ENCODE data around the gene ERN1.

ERN1 gene

DNA sequence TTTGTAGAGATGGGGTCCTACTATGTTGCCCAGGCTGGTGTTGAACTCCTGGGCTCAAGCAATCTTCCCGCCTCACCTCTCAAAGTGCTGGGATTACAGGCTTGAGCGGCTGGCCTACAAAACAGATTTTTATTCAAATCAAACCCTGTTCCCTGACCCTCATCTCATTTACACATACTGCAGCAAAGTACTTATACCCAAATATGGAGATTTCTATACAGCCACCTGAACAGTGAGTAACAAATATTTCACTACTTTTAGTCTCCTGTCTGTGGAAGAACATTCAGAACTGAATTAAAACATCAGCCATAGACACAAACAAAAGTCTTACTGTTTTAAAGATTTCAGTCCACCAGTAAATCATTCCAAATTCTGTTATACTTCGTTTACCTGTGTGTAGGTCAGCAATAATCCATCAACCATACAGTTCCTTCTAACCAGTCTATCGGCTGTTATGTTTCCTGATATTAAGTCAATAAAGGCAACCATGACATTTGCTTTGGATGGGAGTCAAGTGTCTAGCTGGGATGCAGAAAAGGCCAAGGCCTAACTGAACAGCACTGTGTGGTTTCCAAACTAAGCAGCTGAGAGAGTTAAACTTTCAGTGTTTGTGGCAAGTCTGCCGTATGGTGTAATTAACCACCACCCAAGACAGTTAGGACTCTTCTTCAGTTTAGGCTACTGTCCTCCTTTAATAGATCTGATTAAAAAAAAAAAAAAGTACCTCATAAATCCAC lies 22.3 kb downstream of the ERN1 start:
- peak; percentile 67 for DNase-seq

DNA sequence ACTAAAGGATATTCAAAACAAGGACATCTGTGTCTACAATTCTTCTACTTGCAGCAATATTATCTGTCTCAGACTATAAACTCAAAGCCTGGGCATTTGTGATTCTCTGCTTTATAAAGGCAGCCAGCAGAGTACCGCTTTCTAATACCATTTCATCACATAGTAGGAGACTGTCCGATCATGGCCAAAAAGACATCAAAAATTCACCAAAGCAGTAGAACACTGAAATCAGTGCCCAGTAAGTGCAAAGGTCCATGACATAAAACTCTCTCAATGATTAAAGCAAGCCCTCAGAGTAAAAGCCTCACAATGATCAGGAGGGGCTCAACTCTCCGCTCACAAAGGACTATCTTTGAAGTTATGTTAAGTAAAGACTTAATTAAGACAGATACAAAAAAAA lies 23.0 kb downstream of the ERN1 start:
- DNase-seq = no peak

DNA sequence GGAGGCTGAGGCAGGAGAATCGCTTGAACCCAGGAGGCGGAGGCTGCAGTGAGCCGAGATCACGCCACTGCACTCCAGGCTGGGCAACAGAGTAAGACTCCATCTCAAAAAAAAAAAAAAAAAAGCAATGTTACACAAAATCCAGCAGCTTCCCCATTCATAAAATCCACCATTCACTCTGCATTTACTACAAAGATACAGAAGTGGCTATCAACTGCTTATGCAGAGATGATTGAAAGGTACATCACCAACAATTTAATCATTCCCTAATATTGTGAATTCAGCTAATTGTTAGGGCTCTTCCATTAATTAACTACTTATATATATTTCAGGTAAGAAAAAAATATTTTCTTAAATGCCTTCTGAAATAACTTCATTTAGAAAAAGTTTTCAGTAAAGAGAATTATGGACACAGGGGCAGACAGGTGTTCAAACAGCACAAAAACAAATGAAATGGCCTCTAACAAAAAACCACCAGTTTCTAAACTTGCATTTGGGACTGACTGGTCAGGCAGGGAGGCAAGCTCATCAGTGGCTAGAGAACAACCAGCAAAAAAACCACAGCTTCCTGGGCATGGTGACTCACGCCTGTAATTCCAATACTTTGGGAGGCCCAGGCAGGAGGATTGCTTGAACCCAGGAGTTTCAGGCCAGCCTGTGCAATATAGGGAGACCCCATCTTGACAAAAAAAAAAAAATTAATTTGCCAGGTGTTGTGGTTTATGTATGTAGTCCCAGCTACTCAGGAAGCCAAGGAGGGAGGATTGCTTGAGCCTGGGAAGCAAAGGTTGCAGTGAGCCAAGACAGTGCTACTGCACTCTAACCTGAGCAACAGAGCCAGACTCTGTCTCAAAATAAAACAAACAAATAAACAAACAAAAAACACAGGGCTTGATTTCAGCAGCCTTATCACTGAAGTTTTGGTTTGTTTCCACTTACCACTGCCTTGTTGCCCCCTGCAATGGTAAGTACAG lies 26.3 kb downstream of the ERN1 start:
- DNase-seq = peak; percentile 72

DNA sequence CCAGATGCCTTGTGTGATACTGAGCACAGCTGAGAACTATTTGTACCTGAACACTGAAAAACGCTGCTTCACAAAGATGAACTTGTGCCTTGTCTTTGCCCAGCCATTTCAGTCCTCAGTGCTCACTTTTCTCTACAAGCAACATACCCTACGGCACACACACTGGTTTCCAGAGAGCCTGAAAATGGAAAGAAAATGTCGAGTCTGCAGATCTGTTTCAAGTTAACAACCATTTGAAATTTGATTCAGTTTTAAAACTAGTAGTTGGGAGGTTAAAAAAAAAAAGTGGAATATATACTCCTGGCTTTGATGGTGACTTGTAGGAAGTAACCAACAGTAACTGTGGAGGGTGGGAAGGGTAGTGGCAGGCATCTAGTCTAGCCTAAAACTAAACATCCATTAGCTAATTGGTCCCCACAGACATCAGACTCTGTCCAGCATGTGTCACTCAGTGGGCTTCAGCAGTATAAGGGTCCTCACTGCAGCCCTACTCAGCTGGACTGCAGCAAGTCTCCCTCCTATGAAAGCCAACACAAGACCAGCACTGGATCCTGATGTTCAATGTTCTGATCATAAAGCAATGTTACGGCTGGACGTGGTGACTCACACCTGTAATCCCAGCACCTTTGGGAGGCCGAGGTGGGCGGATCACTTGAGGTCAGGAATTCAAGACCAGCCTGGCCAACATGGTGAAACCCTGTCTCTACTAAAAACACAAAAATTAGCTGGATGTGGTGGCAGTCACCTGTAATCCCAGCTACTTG lies 27.1 kb downstream of the ERN1 start:
- no peak for DNase-seq

DNA sequence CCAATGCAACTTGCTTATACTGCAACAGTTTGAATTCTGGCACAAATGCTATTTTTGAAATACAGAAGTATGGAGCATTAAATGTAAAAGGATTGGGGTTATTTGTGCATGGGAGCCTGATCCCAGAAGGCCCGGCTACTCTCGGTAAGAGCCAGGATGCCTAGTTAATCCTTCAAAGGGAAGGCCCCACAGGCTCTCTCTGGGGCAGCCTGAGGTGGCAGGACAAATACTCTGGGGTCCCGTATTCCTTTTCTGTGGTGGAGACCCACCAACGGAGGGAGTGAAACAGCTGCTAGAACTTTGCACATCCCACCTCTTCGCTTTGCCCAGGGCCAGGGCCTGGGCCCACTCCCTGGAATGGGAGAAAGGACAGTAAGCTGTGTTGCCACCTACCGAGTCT lies 30.4 kb downstream of the ERN1 start:
- no peak for DNase-seq

DNA sequence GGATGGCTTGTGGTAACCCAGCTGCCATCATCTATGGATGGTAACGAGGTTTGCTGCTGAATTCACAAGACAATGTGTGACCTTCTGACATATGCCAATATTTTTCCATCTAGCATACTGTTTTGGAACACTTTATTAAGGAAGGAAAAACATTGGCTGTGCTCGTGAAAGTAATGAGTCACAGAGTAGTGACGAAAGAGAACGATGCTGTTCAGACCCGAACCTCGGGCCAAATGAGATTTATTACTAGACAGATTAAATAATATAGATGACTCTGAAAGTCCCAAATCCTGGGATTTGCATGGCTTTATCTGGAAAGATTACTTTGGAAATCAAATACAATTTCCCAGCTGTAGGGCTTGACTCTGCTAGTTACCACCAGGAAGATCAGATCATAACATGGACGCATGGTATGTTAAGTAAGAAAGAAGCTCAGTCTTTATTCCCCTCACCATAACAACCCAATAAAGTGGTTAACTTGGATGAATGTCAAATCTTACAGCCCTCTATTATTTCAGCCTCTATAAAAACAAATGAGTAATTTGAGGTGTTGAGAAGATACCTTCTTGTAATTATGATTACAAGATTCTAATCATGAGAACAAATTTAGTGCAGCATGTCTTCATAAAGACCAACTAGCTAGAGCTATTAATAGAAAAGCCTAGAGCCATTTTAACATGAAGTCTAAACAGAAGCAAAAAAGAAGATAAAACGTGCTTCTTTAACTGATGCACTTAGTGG lies 32.6 kb downstream of the ERN1 start:
- DNase-seq = no peak

DNA sequence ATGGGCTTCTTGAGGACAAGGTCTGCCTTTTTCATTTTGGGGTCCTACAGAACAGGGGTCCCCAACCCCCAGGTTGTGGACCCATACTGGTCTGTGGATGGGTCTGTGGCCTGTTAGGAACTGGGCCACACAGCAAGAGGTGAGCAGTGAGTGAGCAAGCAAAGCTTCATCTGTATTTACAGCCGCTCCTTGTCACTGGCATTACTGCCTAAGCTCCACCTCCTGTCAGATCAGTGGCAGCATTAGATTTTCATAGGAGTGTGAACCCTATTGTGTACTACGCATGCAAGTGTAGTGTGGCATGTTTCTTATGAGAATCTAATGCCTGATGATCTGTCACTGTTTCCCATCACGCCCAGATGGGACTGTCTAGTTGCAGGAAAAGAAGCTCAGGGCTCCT lies 33.9 kb downstream of the ERN1 start:
- no peak for DNase-seq

DNA sequence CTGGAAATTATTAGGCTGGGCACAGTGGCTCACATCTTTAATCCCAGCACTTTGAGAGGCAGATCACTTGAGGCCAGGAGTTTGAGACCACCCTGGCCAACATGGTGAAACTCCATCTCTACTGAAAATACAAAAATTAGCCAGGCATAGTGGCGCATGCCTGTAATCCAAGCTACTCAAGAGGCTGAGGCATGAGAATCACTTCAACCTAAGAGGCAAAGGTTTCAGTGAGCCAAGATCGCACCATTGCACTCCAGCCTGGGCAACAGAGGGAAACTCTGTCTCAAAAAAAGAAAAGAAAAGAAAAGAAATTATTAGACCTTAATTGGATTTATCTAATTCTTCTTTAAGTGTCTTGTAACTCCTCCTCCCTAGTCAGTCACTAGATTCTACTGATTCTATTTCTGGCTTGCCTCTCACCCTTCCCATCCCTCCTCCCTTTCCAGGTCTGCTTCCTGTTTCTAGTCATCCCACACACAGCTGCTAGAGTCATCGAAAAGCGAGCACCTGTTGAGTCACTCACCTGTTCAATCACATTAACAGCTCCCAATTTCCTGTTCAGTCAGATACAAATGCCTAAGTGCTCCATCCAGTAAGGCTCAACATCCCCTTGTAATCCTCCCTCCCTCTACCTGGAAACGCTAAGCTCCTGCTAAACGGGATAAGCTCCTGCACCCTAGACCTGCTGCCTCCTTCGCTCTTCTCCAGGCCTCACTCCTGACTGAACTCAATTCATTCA lies 34.6 kb downstream of the ERN1 start:
- DNase-seq = no peak

DNA sequence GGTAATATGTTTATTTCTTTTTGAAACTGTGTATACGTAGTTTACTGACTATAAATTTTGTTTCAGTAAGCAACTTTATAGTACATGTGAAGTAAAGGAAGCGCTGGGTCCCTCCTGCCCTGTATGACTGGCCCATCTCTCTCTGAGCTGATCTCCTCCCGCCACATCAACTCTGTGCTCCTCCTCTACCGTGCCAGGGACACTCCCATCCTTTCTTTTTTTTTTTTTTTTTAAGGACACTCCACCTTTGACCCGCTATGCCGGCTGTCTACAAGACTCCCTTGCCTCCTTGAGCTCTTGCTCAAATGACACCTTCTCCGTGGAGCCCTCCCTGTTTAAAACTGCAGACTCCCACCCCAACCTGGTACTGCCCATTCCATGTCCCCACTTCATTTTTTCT lies 35.5 kb downstream of the ERN1 start:
- no peak for DNase-seq

DNA sequence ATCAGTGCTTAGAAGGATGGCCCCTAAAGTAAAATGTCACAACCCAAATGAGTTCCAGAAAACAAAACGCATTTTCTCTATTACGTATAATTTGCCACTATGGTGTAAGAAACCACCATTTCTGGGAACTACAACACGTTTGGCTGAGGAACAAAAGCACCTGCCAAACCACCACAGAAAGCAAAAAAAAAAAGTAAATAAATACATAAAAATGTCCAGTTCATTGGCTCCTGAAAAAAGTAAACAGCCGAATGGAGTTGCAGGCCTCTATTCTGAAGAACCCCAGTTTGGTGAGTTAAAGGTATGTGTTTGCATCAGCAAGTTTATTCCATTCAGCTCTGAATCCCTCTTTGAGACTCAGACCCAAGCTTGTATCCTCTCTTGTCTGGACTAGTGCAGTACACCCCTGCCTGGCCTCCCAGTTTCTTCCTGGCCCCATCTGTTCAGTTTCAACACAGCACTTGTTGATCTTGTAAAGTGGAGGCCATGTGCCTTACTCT lies 36.9 kb downstream of the ERN1 start:
- peak; percentile 42 for DNase-seq

DNA sequence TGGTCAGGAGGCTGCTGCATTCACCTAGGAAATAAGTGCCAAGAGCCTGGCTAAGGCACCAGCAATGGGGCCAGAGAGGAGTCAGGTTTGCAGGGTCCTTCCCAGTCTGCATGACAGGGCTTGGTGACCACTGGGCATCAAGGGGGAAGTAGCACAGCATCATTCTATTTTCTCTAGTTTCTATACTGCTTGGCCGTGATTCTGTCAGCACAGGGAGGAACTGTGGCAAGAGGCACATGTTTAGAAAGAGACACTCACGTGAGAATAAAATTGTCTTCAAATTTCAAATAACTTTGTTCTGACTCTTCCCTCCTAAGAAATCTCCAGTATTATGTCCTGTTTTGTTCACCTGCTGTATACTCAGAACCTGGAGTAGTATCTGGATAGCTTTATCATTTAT lies 37.8 kb downstream of the ERN1 start:
- no peak for DNase-seq

DNA sequence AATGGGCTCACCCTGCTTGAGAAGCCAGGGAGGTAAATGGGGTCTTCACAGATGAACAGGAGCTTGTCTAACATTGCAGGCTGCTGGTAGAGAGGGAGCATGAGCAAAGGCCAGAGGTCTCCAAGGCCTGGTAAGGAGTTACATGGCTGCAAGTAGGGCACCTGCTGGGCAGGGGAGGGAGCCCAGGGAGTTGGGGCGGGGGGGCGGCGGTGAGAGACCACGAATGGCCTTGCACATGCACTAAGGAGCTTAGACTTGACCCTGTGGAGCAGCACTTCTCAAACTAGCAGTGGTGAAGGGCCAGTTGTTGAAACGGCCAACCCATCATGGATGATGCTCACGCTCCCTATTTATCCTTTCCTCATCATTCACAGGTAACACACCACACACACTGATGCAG lies 38.4 kb downstream of the ERN1 start:
- no peak for DNase-seq

DNA sequence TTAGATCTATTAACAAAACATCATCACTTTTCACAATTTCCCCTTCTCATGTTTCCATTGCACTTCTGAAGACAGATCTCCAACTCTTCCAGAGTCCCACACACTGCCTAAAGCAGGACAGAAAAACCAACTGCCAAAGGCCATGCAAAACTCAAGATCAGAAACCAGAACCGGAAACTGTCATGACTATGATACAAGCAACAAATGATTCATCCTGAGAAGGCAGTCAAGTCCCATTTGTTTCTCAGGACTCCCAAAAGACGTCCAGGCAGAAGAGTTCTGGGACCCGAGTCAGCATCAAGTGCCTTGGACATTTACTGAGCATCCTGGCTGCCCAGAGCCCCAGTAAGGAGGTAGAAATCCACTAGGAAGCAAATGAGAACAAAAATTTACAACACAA lies 38.8 kb downstream of the ERN1 start:
- DNase-seq = no peak

DNA sequence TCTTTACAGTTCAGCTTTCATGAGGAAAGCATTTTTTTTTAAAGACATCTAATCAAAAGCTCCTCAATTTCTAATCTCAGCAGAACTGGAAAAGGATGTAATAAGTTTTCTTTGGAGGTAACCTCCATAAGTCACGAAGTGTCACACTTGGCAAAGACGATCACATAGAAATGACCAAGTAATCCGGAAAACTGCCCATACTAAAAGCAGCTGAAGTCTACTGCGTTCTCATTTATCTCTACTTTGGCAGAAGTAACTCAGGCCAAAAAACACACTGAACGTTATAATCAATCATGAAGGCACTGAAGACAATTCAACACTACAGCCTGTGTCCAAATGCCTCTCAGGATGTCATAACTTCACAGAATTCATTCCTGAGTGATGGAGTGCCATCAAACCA lies 39.8 kb downstream of the ERN1 start:
- DNase-seq = no peak

DNA sequence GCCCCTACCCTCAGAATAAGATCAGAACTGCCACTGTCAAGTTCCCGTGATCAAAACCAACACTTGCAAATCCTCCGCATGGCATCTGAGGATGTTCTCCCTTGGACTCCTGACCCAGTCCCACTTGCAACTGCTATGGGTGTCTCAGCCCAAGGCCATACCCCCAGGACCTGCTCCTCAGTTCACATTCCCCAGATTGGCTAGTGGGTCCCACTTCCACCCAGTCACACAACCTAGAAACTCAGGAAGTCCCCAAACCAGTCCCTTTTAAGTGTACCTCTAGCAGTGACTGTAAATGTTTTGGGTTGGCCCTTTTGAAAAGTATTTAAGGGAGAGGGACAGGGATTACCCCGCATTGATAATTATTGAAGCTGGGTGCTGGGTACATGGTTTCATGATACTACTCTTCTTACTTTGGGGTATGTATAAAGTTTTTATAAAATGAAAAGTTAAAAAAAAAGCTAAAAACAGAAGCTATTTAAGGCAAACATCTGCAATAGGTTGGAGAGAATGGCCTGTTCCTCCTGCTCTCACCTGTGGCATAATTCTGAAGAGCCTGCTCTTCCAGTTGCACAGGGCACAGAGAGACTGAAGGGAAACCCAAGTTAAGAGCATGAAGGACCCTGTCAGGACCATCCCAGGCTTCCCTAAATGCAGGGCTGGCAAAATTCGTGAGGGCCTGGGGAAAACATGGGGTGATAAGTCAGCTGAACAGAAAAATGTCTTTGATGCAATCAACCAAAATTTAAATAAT lies 42.5 kb downstream of the ERN1 start:
- DNase-seq = no peak

DNA sequence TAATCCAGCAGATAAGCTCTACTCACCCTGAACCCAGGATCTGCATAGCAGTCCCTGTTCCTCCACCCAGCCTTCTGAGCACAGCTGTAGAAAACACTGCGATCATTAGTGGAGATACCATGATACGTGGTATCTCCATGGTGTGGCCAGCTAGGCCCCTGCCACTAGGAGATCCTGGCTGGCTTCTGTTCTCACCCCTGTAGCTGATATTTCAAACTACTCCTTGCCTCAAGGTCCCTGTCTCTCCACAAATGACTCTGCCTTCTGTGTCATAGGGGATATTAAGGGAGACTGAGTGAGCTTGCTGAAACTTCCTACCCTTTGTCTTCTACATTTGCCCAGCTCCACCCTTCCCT lies 44.3 kb downstream of the ERN1 start:
- peak; percentile 50 for DNase-seq

DNA sequence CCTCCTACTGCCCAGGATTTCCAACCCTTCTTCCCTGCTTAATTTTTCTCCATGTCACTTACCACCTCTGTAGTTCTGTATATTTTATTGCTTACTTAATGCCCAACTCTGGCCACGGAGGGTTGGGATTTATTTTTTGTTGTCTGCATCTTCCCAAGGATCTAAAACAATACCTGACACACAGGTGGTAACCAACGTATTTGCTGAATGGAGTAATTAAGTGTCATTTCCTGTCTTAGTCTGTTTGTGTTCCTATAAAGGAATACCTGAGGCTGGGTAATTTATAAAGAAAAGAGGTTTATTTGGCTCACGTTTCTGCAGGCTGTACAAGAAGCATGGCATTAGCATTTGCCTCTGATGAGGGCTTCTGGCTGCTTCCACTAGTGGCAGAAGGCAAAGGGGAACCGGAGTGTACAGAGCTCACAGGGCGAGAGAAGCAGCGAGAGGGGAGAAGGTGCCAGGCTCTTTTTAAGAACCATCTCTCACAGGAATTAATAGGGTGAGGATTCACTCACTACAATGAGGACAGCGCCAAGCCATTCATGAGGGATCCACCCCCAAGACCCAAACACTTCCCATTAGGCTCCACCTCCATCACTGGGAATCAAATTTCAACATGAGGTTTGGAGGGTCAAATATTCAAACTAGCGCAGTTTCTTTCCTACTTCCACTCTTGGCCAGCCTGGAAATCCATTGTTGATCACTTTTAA lies 44.8 kb downstream of the ERN1 start:
- DNase-seq = no peak

DNA sequence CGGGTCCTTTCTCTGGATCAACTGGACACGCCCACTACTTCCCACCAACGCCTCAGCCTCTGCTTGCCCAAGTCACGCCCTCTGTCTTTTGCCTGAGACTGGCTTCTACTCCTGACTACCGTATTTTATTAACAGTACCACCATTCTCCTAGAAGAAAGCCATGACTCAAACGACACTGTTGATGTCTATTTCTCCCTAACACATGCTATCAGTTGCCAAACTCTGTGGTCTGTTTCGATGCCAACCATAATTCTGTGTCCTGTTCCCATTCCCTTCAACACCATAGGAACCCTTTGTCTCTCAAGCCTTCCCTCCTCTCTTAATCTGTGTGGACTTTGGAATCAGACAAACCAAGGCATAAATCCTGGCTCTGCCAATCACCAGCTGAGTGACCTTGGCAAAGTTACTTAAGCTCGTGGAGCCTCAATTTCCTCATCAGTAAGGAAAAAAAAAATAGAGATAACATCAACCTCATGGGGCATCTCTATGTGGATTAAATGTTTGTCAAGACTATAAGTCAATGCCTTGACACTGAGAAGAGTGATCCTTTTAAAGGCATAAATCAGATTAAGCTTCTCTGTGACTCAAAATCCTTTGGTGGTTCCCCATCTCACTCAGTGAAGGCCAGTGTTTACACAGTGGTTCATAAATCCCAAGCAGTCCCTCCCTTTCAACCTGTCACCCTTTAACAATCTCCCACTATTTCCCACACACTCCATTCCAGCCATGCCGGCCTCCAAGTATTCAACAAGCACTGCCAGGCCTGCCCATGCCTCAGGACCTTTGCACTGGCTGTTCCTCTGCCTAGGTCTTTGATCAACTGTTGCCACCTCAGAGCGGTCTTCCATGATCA lies 45.6 kb downstream of the ERN1 start:
- peak; percentile 72 for DNase-seq

DNA sequence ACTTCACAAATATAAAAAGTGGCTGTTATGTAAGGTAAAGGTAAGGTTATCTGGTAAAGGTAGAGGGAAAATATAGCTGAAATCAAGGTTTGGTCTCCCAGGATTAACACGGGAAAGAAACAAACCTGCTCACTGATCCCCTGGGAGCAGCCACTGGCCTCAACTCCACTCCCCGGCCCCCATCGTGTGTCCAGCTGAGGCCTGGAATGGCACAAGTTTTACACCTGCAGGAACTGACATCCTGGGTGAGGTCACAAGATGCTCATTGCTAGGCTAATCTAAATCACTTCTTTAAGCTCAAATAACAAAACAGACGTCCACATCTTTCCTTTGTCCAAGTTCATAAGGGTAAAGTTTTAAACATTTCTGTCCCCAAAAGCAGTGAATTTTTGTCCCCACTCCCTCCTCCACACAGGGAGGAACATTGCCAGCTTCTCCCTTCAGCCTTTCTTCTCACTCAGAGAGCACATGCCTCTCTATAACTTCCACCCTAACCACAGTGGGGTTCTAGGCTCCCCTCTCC lies 46.3 kb downstream of the ERN1 start:
- no peak for DNase-seq
